Loucy (cell line): Measurements from ENCODE around the gene CC2D1A.

Experiments used
- CTCF ChIP-seq: fragments of 200-600 bp; sonication (generic); conservative IDR thresholded peaks from 2 replicates; pipeline ENCODE4 v1.5.1; 2014; ENCODE audit warnings: mild to moderate bottlenecking, antibody characterized with exemption, low read length
- EZH2phosphoT487 ChIP-seq: fragments of 200-600 bp; IDR thresholded peaks from 2 replicates; pipeline ENCODE4 v1.6.1; 2018; ENCODE audit warnings: antibody characterized with exemption, mild to moderate bottlenecking, moderate library complexity, borderline replicate concordance

DNA sequence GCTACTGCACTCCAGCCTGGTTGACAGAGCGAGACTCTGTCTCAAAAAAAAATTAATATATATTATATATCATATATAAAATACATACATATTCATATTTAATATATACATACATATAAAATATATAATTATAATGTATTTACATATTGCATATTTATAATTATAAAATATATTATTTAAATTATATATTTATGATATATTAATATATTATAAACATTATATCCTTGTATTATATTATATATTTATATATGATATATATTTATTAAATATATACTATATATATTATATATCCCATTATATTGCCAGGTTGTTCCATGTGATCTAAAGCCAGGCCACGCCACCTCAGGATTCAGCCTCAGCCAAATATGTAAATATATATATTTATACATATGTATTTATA lies 9.8 kb upstream of the CC2D1A start:
- TF ChIP-seq CTCF: no peak
- no peak for TF ChIP-seq EZH2phosphoT487
